Measurements from ENCODE around the gene BHLHE40.
A peak's percentile ranks its signal among the peaks of the same experiment; 100 is the strongest.

BHLHE40 gene

GRCh38 chr3:5007873-5008272 lies 28.6 kb downstream of the BHLHE40 start:
- H3K9ac ChIP-seq (ENCODE audit: low read length): no peak overlapping the region
- no peak overlapping the region for H3K18ac ChIP-seq (ENCODE audit: low read length)

DNA sequence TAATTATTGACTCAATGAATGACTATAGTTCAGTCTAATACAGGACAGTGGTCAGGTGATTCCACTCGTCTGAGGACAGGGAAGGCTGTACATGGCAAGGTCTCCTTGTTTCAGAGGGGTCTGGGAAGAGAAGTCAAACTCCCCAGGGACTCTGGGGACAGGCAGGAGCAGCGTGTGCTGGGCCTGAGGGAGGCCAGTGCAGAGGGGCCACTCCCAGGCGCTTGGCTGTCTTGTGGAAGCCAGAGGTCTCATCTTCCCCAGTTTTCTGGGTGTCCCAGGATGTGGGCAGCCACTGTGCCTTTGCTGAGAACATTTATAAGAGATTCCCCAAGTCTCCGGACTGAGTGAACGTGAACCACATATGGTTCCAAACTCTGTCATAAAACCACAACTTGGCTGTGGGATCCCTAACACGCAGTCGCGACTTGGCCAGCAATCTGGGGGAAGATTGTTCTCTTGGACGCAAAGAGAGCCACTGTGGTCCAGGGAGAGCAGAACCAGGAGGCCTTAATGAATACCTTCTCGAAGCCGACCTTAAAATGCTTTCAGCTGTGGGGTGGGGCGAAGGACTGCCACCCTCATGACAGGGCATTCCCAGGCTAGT lies 30.4 kb downstream of the BHLHE40 start:
- no peak for DNase-seq
- no peak overlapping the region for H3K9ac ChIP-seq (ENCODE audit: low read length)
- no peak overlapping the region for H3K18ac ChIP-seq (ENCODE audit: low read length)
- no peaks in the 10 kb centered on the region for H3K79me1 ChIP-seq (ENCODE audit: low read length)
- H4K5ac ChIP-seq (ENCODE audit: low read length): no peak overlapping the region
- no peak overlapping the region for H3K27ac ChIP-seq (ENCODE audit: low read depth, low read length)
- no peak overlapping the region for H3K4ac ChIP-seq (ENCODE audit: low read depth, low read length)
- H2AK5ac ChIP-seq (ENCODE audit: low read length): peak overlapping the region; percentile 60
- no peaks in the 10 kb centered on the region for H3K79me2 ChIP-seq (ENCODE audit: control insufficient read depth, insufficient read depth, low read length)
- H3K4me2 ChIP-seq (ENCODE audit: low read length): no peak overlapping the region
- WGBS (ENCODE audit: extremely low coverage, insufficient coverage, low lambda C conversion rate): no CpG with 5 or more reads among the region's 12 CpGs
- no peaks in the 10 kb centered on the region for H3K36me3 ChIP-seq (ENCODE audit: control insufficient read depth, insufficient read depth, low read length)
- H3K27me3 ChIP-seq (ENCODE audit: insufficient read depth, low read length, poor library complexity): no peaks in the 10 kb centered on the region
- peak overlapping the region; percentile 21 for H2BK15ac ChIP-seq (replicated peaks; ENCODE audit: low read depth)
- H2BK5ac ChIP-seq (ENCODE audit: low read length): peak overlapping the region; percentile 49
- peak overlapping the region; percentile 31 for H2BK120ac ChIP-seq (ENCODE audit: low read depth, low read length)
- no peak overlapping the region for H3K4me3 ChIP-seq (ENCODE audit: low read length)
- no peak overlapping the region for H4K8ac ChIP-seq (ENCODE audit: low read depth, low read length)
- H3K23ac ChIP-seq (ENCODE audit: low read length): no peak overlapping the region
- H3K56ac ChIP-seq (ENCODE audit: low read length): peak overlapping the region; percentile 61
- H3K4me1 ChIP-seq (ENCODE audit: control insufficient read depth, low read depth, low read length): peaks cover 21% of the 10 kb centered on the region

More at GRCh38 chr3:5007873-5008272, 28.6 kb downstream of the BHLHE40 start:
- Histone ChIP-seq H4K5ac (ENCODE audit: low read length) (no peak overlapping the region), H4K8ac (ENCODE audit: low read depth, low read length) (no peak overlapping the region), H3K4me3 (ENCODE audit: low read length) (no peak overlapping the region), H3K4ac (ENCODE audit: low read depth, low read length) (no peak overlapping the region), H3K79me1 (ENCODE audit: low read length) (no peaks in the 10 kb centered on the region), H3K4me2 (ENCODE audit: low read length) (no peak overlapping the region), H3K36me3 (ENCODE audit: control insufficient read depth, insufficient read depth, low read length) (no peaks in the 10 kb centered on the region), H2BK5ac (ENCODE audit: low read length) (no peak overlapping the region), H3K27me3 (ENCODE audit: insufficient read depth, low read length, poor library complexity) (no peaks in the 10 kb centered on the region), H2BK15ac (replicated peaks; ENCODE audit: low read depth) (no peak overlapping the region), H2AK5ac (ENCODE audit: low read length) (no peak overlapping the region), H3K4me1 (ENCODE audit: control insufficient read depth, low read depth, low read length) (peaks cover 19% of the 10 kb centered on the region), H3K27ac (ENCODE audit: low read depth, low read length) (no peak overlapping the region), H3K79me2 (ENCODE audit: control insufficient read depth, insufficient read depth, low read length) (no peaks in the 10 kb centered on the region), H3K56ac (ENCODE audit: low read length) (no peak overlapping the region), H3K23ac (ENCODE audit: low read length) (no peak overlapping the region), H2BK120ac (ENCODE audit: low read depth, low read length) (no peak overlapping the region)
- WGBS (ENCODE audit: extremely low coverage, insufficient coverage, low lambda C conversion rate): no CpG with 5 or more reads among the region's 6 CpGs
- no peak for DNase-seq

GRCh38 chr3:5010140-5010539 lies 30.9 kb downstream of the BHLHE40 start:
- Histone ChIP-seq H2BK5ac (ENCODE audit: low read length) (no peak overlapping the region), H3K4me2 (ENCODE audit: low read length) (no peak overlapping the region), H2BK15ac (replicated peaks; ENCODE audit: low read depth) (no peak overlapping the region), H4K8ac (ENCODE audit: low read depth, low read length) (no peak overlapping the region), H3K27me3 (ENCODE audit: insufficient read depth, low read length, poor library complexity) (no peaks in the 10 kb centered on the region), H2AK5ac (ENCODE audit: low read length) (no peak overlapping the region), H3K79me2 (ENCODE audit: control insufficient read depth, insufficient read depth, low read length) (no peaks in the 10 kb centered on the region), H3K36me3 (ENCODE audit: control insufficient read depth, insufficient read depth, low read length) (no peaks in the 10 kb centered on the region), H3K56ac (ENCODE audit: low read length) (no peak overlapping the region), H3K4me3 (ENCODE audit: low read length) (no peak overlapping the region), H3K79me1 (ENCODE audit: low read length) (no peaks in the 10 kb centered on the region), H3K4ac (ENCODE audit: low read depth, low read length) (no peak overlapping the region), H4K5ac (ENCODE audit: low read length) (no peak overlapping the region), H3K4me1 (ENCODE audit: control insufficient read depth, low read depth, low read length) (peaks cover 21% of the 10 kb centered on the region), H3K27ac (ENCODE audit: low read depth, low read length) (no peak overlapping the region), H3K18ac (ENCODE audit: low read length) (no peak overlapping the region), H3K23ac (ENCODE audit: low read length) (no peak overlapping the region), H2BK120ac (ENCODE audit: low read depth, low read length) (peak overlapping the region; percentile 14), H3K9ac (ENCODE audit: low read length) (no peak overlapping the region)
- WGBS (ENCODE audit: extremely low coverage, insufficient coverage, low lambda C conversion rate): no CpG with 5 or more reads among the region's 6 CpGs
- DNase-seq: no peak

DNA sequence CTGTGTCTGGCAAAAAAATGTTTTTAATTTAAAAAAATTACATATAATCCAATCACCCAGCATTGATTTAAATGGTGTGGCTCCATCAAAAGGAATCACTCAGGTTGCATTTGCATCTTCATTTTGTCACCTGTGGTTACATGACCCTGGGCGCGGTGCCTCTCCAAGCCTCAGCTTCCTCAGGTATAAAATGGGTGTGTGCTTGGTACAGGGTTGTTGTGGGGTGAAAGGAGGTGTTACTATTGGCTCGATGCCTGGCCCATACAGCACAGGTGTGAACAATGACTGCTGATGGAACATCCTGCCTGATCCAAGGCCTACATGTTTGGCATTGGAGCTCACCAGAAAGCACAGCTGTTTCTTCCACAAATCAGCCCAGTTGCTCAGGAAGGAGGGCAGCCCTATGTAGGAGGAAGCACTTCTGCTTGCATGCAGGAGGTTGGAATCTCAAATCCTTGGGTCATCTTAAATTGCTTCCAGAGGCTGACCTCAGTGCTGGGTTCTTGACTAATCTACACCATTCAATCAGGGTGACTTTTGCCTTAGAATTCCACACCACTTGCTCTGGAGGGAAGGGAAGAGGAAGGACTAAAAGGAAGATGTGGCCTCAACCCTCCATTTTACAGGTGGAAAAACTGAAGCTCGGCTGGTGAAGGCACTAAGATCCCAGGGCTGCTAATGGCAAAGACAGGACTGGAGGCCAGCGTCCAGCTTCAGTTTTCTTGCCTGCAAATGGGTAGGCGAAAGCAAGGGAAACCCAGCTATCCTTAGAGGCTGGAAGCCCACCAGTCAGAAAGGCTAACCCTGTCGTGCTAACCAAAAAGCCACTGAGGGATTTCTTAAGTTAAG lies 31.7 kb downstream of the BHLHE40 start:
- peak overlapping the region; percentile 68 for H3K56ac ChIP-seq (ENCODE audit: low read length)
- peak overlapping the region; percentile 77 for H2AK5ac ChIP-seq (ENCODE audit: low read length)
- no peaks in the 10 kb centered on the region for H3K79me1 ChIP-seq (ENCODE audit: low read length)
- H3K36me3 ChIP-seq (ENCODE audit: control insufficient read depth, insufficient read depth, low read length): no peaks in the 10 kb centered on the region
- no peaks in the 10 kb centered on the region for H3K79me2 ChIP-seq (ENCODE audit: control insufficient read depth, insufficient read depth, low read length)
- H3K18ac ChIP-seq (ENCODE audit: low read length): peak overlapping the region; percentile 1
- H2BK120ac ChIP-seq (ENCODE audit: low read depth, low read length): peak overlapping the region; percentile 14
- H3K4ac ChIP-seq (ENCODE audit: low read depth, low read length): peak overlapping the region; percentile 57
- H4K8ac ChIP-seq (ENCODE audit: low read depth, low read length): no peak overlapping the region
- no peak overlapping the region for H3K4me2 ChIP-seq (ENCODE audit: low read length)
- no peaks in the 10 kb centered on the region for H3K27me3 ChIP-seq (ENCODE audit: insufficient read depth, low read length, poor library complexity)
- H3K23ac ChIP-seq (ENCODE audit: low read length): peak overlapping the region; percentile 98
- DNase-seq: no peak
- WGBS (ENCODE audit: extremely low coverage, insufficient coverage, low lambda C conversion rate): no CpG with 5 or more reads among the region's 7 CpGs
- H4K5ac ChIP-seq (ENCODE audit: low read length): peak overlapping the region; percentile 26
- H3K4me3 ChIP-seq (ENCODE audit: low read length): no peak overlapping the region
- peak overlapping the region; percentile 58 for H3K9ac ChIP-seq (ENCODE audit: low read length)
- H3K4me1 ChIP-seq (ENCODE audit: control insufficient read depth, low read depth, low read length): peaks cover 21% of the 10 kb centered on the region
- no peak overlapping the region for H2BK15ac ChIP-seq (replicated peaks; ENCODE audit: low read depth)
- H2BK5ac ChIP-seq (ENCODE audit: low read length): peak overlapping the region; percentile 96
- peak overlapping the region; percentile 62 for H3K27ac ChIP-seq (ENCODE audit: low read depth, low read length)

DNA sequence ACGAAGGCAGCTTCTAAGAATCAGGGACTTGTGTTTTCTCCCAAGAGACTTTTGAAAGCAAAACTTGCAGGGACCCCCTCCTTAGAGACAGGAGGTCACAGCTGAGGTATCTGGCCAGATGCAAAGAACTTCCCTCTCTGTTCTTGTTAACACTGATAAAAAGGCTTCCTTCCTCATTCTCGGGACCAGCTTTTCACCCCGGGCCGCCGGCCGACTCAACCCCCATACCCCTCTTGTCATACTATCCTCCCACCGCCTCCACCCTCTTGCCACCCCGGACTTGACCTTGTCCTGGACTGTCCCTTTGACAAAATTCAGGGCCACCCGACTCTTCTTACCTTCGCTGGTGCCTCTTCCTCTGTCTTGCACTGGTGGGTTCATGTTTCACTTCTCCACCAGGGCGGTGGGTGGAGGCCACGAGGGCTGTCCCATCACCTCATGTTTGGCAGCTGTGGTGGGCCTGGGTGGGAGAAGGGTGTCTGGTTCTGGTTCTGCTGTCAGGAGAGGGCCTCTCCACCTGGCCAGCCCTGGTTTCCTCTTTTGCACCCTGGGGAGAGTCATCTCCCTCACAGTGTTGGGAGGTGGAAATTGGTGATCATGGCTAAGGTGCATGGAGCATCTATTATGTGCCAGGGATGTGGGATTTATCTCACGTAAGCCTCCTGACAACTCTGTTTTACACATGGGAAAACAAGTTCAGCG lies 32.5 kb downstream of the BHLHE40 start:
- H2BK15ac ChIP-seq (replicated peaks; ENCODE audit: low read depth): no peak overlapping the region
- no peaks in the 10 kb centered on the region for H3K36me3 ChIP-seq (ENCODE audit: control insufficient read depth, insufficient read depth, low read length)
- peak overlapping the region; percentile 31 for H2BK120ac ChIP-seq (ENCODE audit: low read depth, low read length)
- peak; percentile 57 for DNase-seq
- H2BK5ac ChIP-seq (ENCODE audit: low read length): peak overlapping the region; percentile 96
- H3K9ac ChIP-seq (ENCODE audit: low read length): peak overlapping the region; percentile 58
- peak overlapping the region; percentile 68 for H3K56ac ChIP-seq (ENCODE audit: low read length)
- no peak overlapping the region for H3K4me2 ChIP-seq (ENCODE audit: low read length)
- H3K18ac ChIP-seq (ENCODE audit: low read length): no peak overlapping the region
- peak overlapping the region; percentile 99 for H2AK5ac ChIP-seq (ENCODE audit: low read length)
- H3K79me2 ChIP-seq (ENCODE audit: control insufficient read depth, insufficient read depth, low read length): no peaks in the 10 kb centered on the region
- H3K4me1 ChIP-seq (ENCODE audit: control insufficient read depth, low read depth, low read length): peaks cover 26% of the 10 kb centered on the region
- H4K8ac ChIP-seq (ENCODE audit: low read depth, low read length): no peak overlapping the region
- no peak overlapping the region for H4K5ac ChIP-seq (ENCODE audit: low read length)
- peak overlapping the region; percentile 83 for H3K23ac ChIP-seq (ENCODE audit: low read length)
- no CpG with 5 or more reads among the region's 14 CpGs for WGBS (ENCODE audit: extremely low coverage, insufficient coverage, low lambda C conversion rate)
- no peak overlapping the region for H3K4me3 ChIP-seq (ENCODE audit: low read length)
- H3K79me1 ChIP-seq (ENCODE audit: low read length): no peaks in the 10 kb centered on the region
- H3K27me3 ChIP-seq (ENCODE audit: insufficient read depth, low read length, poor library complexity): no peaks in the 10 kb centered on the region
- peak overlapping the region; percentile 62 for H3K27ac ChIP-seq (ENCODE audit: low read depth, low read length)
- H3K4ac ChIP-seq (ENCODE audit: low read depth, low read length): peak overlapping the region; percentile 42

Measured in mesendoderm (in vitro differentiated cells).